ENCODE results near the gene CRYGN.

Gene CRYGN

GRCh38 chr7:151385626-151386300 is 54.2 kb downstream of the CRYGN start:
- H3K4me3 ChIP-seq (ENCODE audit: low read depth, low read length) = no peak overlapping the region
- no peak for DNase-seq (ENCODE audit: low read depth)
- TF ChIP-seq MYC (IDR thresholded peaks at IDR 0.05; ENCODE audit: low read depth, low read length) (no peak), POLR2A (IDR thresholded peaks at IDR 0.05; ENCODE audit: extremely low read depth, insufficient read length) (no peak), CTCF (IDR thresholded peaks at IDR 0.05; ENCODE audit: low read depth, low read length) (no peak)
- TF ChIP-seq, protein P1, sequence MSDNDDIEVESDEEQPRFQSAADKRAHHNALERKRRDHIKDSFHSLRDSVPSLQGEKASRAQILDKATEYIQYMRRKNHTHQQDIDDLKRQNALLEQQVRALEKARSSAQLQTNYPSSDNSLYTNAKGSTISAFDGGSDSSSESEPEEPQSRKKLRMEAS (IDR thresholded peaks at IDR 0.05; ENCODE audit: low read depth, low read length) = no peak

- no peak for DNase-seq (ENCODE audit: low read depth)
- TF ChIP-seq CTCF (IDR thresholded peaks at IDR 0.05; ENCODE audit: low read depth, low read length) (no peak), MYC (IDR thresholded peaks at IDR 0.05; ENCODE audit: low read depth, low read length) (no peak), POLR2A (IDR thresholded peaks at IDR 0.05; ENCODE audit: extremely low read depth, insufficient read length) (no peak)
- TF ChIP-seq, protein P1 (IDR thresholded peaks at IDR 0.05; ENCODE audit: low read depth, low read length) = no peak
- H3K4me3 ChIP-seq (ENCODE audit: low read depth, low read length) = no peak overlapping the region
Measured at GRCh38 chr7:151384776-151385625, 54.9 kb downstream of the CRYGN start.

DNA sequence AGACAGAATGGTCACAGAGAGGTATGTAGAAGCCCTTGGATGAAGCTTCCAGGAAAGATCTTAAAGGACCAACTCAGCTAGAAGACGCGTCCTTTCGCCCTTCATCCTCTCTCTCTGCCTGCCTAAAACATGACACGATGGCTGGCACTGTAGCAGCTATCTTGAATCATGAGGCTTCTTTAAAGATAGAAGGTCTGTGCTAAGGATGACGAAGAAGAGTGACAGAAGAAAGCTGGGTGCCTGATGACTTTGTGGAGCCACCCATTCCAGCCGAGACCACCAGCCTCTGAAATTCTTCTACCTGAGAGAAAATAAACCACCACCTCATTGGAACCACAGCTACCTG is 55.6 kb downstream of the CRYGN start:
- no peak for DNase-seq (ENCODE audit: low read depth)
- TF ChIP-seq, protein P1 (IDR thresholded peaks at IDR 0.05; ENCODE audit: low read depth, low read length) = no peak
- TF ChIP-seq CTCF (IDR thresholded peaks at IDR 0.05; ENCODE audit: low read depth, low read length) (no peak), MYC (IDR thresholded peaks at IDR 0.05; ENCODE audit: low read depth, low read length) (no peak), POLR2A (IDR thresholded peaks at IDR 0.05; ENCODE audit: extremely low read depth, insufficient read length) (no peak)
- no peak overlapping the region for H3K4me3 ChIP-seq (ENCODE audit: low read depth, low read length)

GRCh38 chr7:151383638-151384351 is 56.1 kb downstream of the CRYGN start:
- TF ChIP-seq CTCF (IDR thresholded peaks at IDR 0.05; ENCODE audit: low read depth, low read length) (no peak), MYC (IDR thresholded peaks at IDR 0.05; ENCODE audit: low read depth, low read length) (no peak), POLR2A (IDR thresholded peaks at IDR 0.05; ENCODE audit: extremely low read depth, insufficient read length) (no peak)
- TF ChIP-seq, protein P1 (IDR thresholded peaks at IDR 0.05; ENCODE audit: low read depth, low read length) = no peak
- DNase-seq (ENCODE audit: low read depth) = no peak
- no peak overlapping the region for H3K4me3 ChIP-seq (ENCODE audit: low read depth, low read length)

- DNase-seq (ENCODE audit: low read depth) = no peak
- TF ChIP-seq, protein P1 (IDR thresholded peaks at IDR 0.05; ENCODE audit: low read depth, low read length) = no peak
- TF ChIP-seq MYC (IDR thresholded peaks at IDR 0.05; ENCODE audit: low read depth, low read length) (no peak), POLR2A (IDR thresholded peaks at IDR 0.05; ENCODE audit: extremely low read depth, insufficient read length) (no peak), CTCF (IDR thresholded peaks at IDR 0.05; ENCODE audit: low read depth, low read length) (no peak)
- H3K4me3 ChIP-seq (ENCODE audit: low read depth, low read length) = no peak overlapping the region
Measured at GRCh38 chr7:151382079-151382885, 57.7 kb downstream of the CRYGN start.
